ENCODE results near the gene MS4A18.

Gene MS4A18

GRCh38 chr11:60768202-60768601 is 43.7 kb downstream of the MS4A18 start:
- no peak for DNase-seq

- DNase-seq = no peak
Measured at GRCh38 chr11:60769273-60769672, 44.8 kb downstream of the MS4A18 start.

- DNase-seq = no peak
Measured at GRCh38 chr11:60769811-60770210, 45.3 kb downstream of the MS4A18 start.

GRCh38 chr11:60771146-60771545 is 46.6 kb downstream of the MS4A18 start:
- DNase-seq = no peak

GRCh38 chr11:60771879-60772525 is 47.5 kb downstream of the MS4A18 start:
- DNase-seq = no peak

- no peak for DNase-seq
Measured at GRCh38 chr11:60772666-60773065, 48.1 kb downstream of the MS4A18 start.

- no peak for DNase-seq
Measured at GRCh38 chr11:60774726-60775125, 50.2 kb downstream of the MS4A18 start.

- peak; percentile 96 for DNase-seq
Measured at GRCh38 chr11:60775420-60775961, 51.0 kb downstream of the MS4A18 start.

GRCh38 chr11:60776167-60776566 is 51.6 kb downstream of the MS4A18 start:
- no peak for DNase-seq

GRCh38 chr11:60777106-60777505 is 52.6 kb downstream of the MS4A18 start:
- no peak for DNase-seq

GRCh38 chr11:60777572-60777971 is 53.1 kb downstream of the MS4A18 start:
- DNase-seq = no peak

- no peak for DNase-seq
Measured at GRCh38 chr11:60780065-60780464, 55.5 kb downstream of the MS4A18 start.

- no peak for DNase-seq
Measured at GRCh38 chr11:60780774-60781173, 56.3 kb downstream of the MS4A18 start.

GRCh38 chr11:60781286-60781980 is 56.9 kb downstream of the MS4A18 start:
- DNase-seq = peak; percentile 20

- DNase-seq = no peak
Measured at GRCh38 chr11:60781981-60782316, 57.4 kb downstream of the MS4A18 start.

- DNase-seq = no peak
Measured at GRCh38 chr11:60782393-60783140, 58.0 kb downstream of the MS4A18 start.

GRCh38 chr11:60783141-60783484 is 58.6 kb downstream of the MS4A18 start:
- no peak for DNase-seq

GRCh38 chr11:60783911-60784310 is 59.4 kb downstream of the MS4A18 start:
- no peak for DNase-seq

GRCh38 chr11:60785136-60785535 is 60.6 kb downstream of the MS4A18 start, which contains the start of gene MS4A10:
Gene MS4A10 (plus strand): TSS chr11:60785333. CDS start chr11:60790336, 5,003 bp downstream.
- DNase-seq = no peak

- no peak for DNase-seq
Measured at GRCh38 chr11:60785806-60786361, 61.4 kb downstream of the MS4A18 start.

- no peak for DNase-seq
Measured at GRCh38 chr11:60786811-60787567, 62.5 kb downstream of the MS4A18 start.

GRCh38 chr11:60788401-60789125 is 64.0 kb downstream of the MS4A18 start:
- no peak for DNase-seq
